ENCODE results near the gene CHST11. TPM values are rescaled to one million over a fixed set of nuclear protein-coding genes. Genes with fewer than 3 reads are reported as not detected.

The CHST11 gene
- total RNA-seq, 1 experiment from 2014 or later = 0.25 TPM

GRCh38 chr12:104788840-104789271, 332.1 kb downstream of the CHST11 start:
- Histone ChIP-seq H3K9me3 (no peaks in the 10 kb centered on the region), H3K4me3 (ENCODE audit: low read depth, low read length) (no peak overlapping the region), H3K4me1 (no peaks in the 10 kb centered on the region), H3K27me3 (replicated peaks; ENCODE audit: control insufficient read depth, insufficient read depth, low read length) (no peaks in the 10 kb centered on the region), H3K36me3 (ENCODE audit: control insufficient read depth, insufficient read depth, low read length) (no peaks in the 10 kb centered on the region)
- no peak overlapping the region for H3K27ac Mint-ChIP-seq (ENCODE audit: unreplicated experiment)
- H3K4me3 Mint-ChIP-seq (ENCODE audit: unreplicated experiment) = no peak overlapping the region
- intact Hi-C loops (cut with micrococcal nuclease; ENCODE audit: unreplicated experiment) = no loop called here
- BruUV-seq (replicated peaks) = no TSS peak
- H3K4me1 Mint-ChIP-seq (ENCODE audit: low read depth, unreplicated experiment) = no peaks in the 10 kb centered on the region
- no peak for TF ChIP-seq CTCF (IDR thresholded peaks at IDR 0.05; ENCODE audit: insufficient read depth in 1 of 2, low read depth in 1 of 2, low read length in 1 of 2, severe bottlenecking in 1 of 2, unreplicated experiment in 1 of 2)
- DNase-seq = no peak
- no peaks in the 10 kb centered on the region for H3K36me3 Mint-ChIP-seq (ENCODE audit: insufficient read depth, unreplicated experiment)
- no peaks in the 10 kb centered on the region for H3K9me3 Mint-ChIP-seq (ENCODE audit: unreplicated experiment)
- CTCF ChIA-PET = no interaction called here
- H3K27me3 Mint-ChIP-seq (ENCODE audit: insufficient read depth, unreplicated experiment) = no peaks in the 10 kb centered on the region
- POLR2A ChIA-PET = no interaction called here

- Mint-ChIP-seq H3K27me3 (ENCODE audit: insufficient read depth, unreplicated experiment) (no peaks in the 10 kb centered on the region), H3K36me3 (ENCODE audit: insufficient read depth, unreplicated experiment) (no peaks in the 10 kb centered on the region), H3K27ac (ENCODE audit: unreplicated experiment) (no peak overlapping the region), H3K4me3 (ENCODE audit: unreplicated experiment) (no peak overlapping the region), H3K4me1 (ENCODE audit: low read depth, unreplicated experiment) (no peaks in the 10 kb centered on the region), H3K9me3 (ENCODE audit: unreplicated experiment) (no peaks in the 10 kb centered on the region)
- Histone ChIP-seq H3K9me3 (no peaks in the 10 kb centered on the region), H3K4me3 (ENCODE audit: low read depth, low read length) (no peak overlapping the region), H3K4me1 (no peaks in the 10 kb centered on the region), H3K27me3 (replicated peaks; ENCODE audit: control insufficient read depth, insufficient read depth, low read length) (no peaks in the 10 kb centered on the region), H3K36me3 (ENCODE audit: control insufficient read depth, insufficient read depth, low read length) (no peaks in the 10 kb centered on the region)
- intact Hi-C loops (cut with micrococcal nuclease; ENCODE audit: unreplicated experiment) = loop anchor here (10.0 kb wide), 1 partner anchor 164 kb away; the partner anchor contains the start of gene SLC41A2
- no TSS peak for BruUV-seq (replicated peaks)
- CTCF ChIA-PET = interaction anchor here (0.6 to 1.1 kb wide), 2 partner anchors 109 to 408 kb away, joined by 3 to 7 read pairs; no protein-coding TSS in a partner anchor
- peak; percentile 39 to 54 for DNase-seq
- POLR2A ChIA-PET = no interaction called here
- TF ChIP-seq CTCF (IDR thresholded peaks at IDR 0.05; ENCODE audit: insufficient read depth in 1 of 2, low read depth in 1 of 2, low read length in 1 of 2, severe bottlenecking in 1 of 2, unreplicated experiment in 1 of 2) = peak; percentile 67 to 71
Observed at GRCh38 chr12:104790296-104791125, 333.8 kb downstream of the CHST11 start.

GRCh38 chr12:104792570-104792969, 335.8 kb downstream of the CHST11 start:
- Mint-ChIP-seq H3K27ac (ENCODE audit: unreplicated experiment) (no peak overlapping the region), H3K27me3 (ENCODE audit: insufficient read depth, unreplicated experiment) (no peaks in the 10 kb centered on the region), H3K4me1 (ENCODE audit: low read depth, unreplicated experiment) (no peaks in the 10 kb centered on the region), H3K4me3 (ENCODE audit: unreplicated experiment) (no peak overlapping the region), H3K9me3 (ENCODE audit: unreplicated experiment) (no peaks in the 10 kb centered on the region), H3K36me3 (ENCODE audit: insufficient read depth, unreplicated experiment) (no peaks in the 10 kb centered on the region)
- DNase-seq = no peak
- Histone ChIP-seq H3K36me3 (ENCODE audit: control insufficient read depth, insufficient read depth, low read length) (no peaks in the 10 kb centered on the region), H3K9me3 (no peaks in the 10 kb centered on the region), H3K4me3 (ENCODE audit: low read depth, low read length) (no peak overlapping the region), H3K4me1 (no peaks in the 10 kb centered on the region), H3K27me3 (replicated peaks; ENCODE audit: control insufficient read depth, insufficient read depth, low read length) (no peaks in the 10 kb centered on the region; the same call in 1 of the 2 replicates)
- no peak for TF ChIP-seq CTCF (IDR thresholded peaks at IDR 0.05; ENCODE audit: insufficient read depth in 1 of 2, low read depth in 1 of 2, low read length in 1 of 2, severe bottlenecking in 1 of 2, unreplicated experiment in 1 of 2)
- ChIA-PET POLR2A (no interaction called here), CTCF (no interaction called here)
- no TSS peak for BruUV-seq (replicated peaks)
- intact Hi-C loops (cut with micrococcal nuclease; ENCODE audit: unreplicated experiment) = loop anchor here (10.0 kb wide), 1 partner anchor 162 kb away; the partner anchor contains the start of gene SLC41A2

Data from Caco-2 (cell line).